ENCODE results near the gene MAPKAPK3. TPM values are rescaled to one million over a fixed set of nuclear protein-coding genes. Genes with fewer than 3 reads are reported as not detected.

MAPKAPK3 gene
- total and polyA plus RNA-seq, 2 of the 8 experiments (the other 6 are each of a cell fraction or from before 2014, with no cell fraction given) = 65.4 to 99.8 TPM

DNA sequence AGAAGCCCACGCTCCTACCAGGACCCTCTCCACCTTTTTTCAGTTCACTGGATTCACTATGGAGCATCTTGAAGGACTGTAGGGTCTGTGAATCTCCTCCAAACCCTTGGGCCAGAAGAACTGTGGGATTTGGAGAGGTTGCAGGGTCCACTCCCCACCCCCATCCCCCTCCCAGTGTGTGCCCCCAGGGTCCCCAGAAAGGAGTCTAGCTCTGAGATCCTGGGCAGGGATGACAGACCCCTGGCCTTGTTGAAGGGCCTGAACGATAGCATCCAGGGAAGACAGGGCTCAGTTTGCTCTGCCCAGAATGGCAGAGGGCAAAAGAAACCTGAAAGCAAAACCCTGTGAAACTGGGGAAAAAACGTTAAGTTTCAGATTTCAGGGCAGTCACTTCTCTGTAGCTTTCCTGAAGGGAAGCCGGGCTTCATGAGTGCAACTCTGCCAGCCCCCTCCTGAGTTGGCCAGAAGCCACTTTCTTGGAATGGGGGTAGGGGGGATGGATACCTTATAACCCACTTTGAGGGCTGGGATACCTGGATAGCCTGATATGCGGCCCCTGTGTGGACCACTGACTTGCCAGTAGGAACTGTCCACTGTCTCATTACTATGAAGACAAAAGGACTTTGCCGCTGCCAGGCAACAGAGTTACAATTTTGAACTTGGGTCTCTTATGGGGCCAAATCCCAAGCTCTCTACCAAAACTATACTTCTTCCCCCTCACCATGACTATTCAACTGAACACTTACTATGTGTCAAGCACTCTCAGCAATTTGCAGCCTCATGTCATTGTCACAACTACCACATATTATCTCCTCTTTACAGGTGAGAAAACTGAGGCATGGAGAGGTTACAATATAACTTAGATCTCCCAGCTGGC lies 3.7 kb upstream of the MAPKAPK3 start:
- H3K14ac ChIP-seq (ENCODE audit: insufficient read length) = no peak overlapping the region
- no peak overlapping the region for H3K27ac ChIP-seq (ENCODE audit: low read depth, low read length)
- H3K23ac ChIP-seq (ENCODE audit: insufficient read length) = no peak overlapping the region
- TF ChIP-seq KDM5A (IDR thresholded peaks at IDR 0.05; ENCODE audit: low read length) (no peak), SP4 (IDR thresholded peaks at IDR 0.05; ENCODE audit: low read length) (no peak), SP2 (IDR thresholded peaks at IDR 0.05; ENCODE audit: low read length) (no peak), POLR2A (IDR thresholded peaks at IDR 0.05; ENCODE audit: control extremely low read depth in 1 of 2, low read depth in 2 of 2, low read length in 2 of 2) (no peak)
- no peaks in the 10 kb centered on the region for H3K9me3 ChIP-seq (ENCODE audit: insufficient read depth in 2 of 2, low read depth in 1 of 2, low read length in 1 of 2)
- peaks cover 0 to 21% (median 11%) of the 10 kb centered on the region in 4 experiments; a peak in 6 of 7 replicates for H3K4me1 ChIP-seq (replicated peaks in 1 of 4; ENCODE audit: control insufficient read depth in 3 of 4, insufficient read depth in 4 of 4, low read length in 3 of 4)
- H2BK15ac ChIP-seq (ENCODE audit: low read length) = no peak overlapping the region
- H2BK120ac ChIP-seq (replicated peaks; ENCODE audit: low read depth, low read length) = no peak overlapping the region
- no peak overlapping the region for H4K5ac ChIP-seq (ENCODE audit: insufficient read length, low read depth, low read length)
- H3K79me2 ChIP-seq (ENCODE audit: control insufficient read depth in 1 of 2, insufficient read depth in 2 of 2, low read length in 2 of 2) = peaks cover 0 to 7% of the 10 kb centered on the region in 2 experiments; a peak in 1 of 4 replicates
- peaks cover 12 to 39% (median 32%) of the 10 kb centered on the region in 4 experiments; a peak in 6 of 7 replicates for H3K27me3 ChIP-seq (replicated peaks in 1 of 4; ENCODE audit: control insufficient read depth in 3 of 4, extremely low read depth in 1 of 4, insufficient read depth in 3 of 4, low read length in 3 of 4)
- H2BK12ac ChIP-seq (ENCODE audit: low read depth, low read length) = no peak overlapping the region
- H2BK5ac ChIP-seq (ENCODE audit: low read depth, low read length) = no peak overlapping the region
- H4K20me1 ChIP-seq (replicated peaks in 1 of 2; ENCODE audit: control insufficient read depth in 1 of 2, insufficient read depth in 2 of 2, low read length in 2 of 2) = peaks cover 0 to 13% of the 10 kb centered on the region in 2 experiments
- H3K18ac ChIP-seq (ENCODE audit: extremely low read depth, low read length) = no peak overlapping the region
- WGBS, 2 experiments (ENCODE audit: extremely low coverage in 1 of 2, insufficient coverage in 1 of 2, insufficient read length in 1 of 2, insufficient replicate concordance in 2 of 2, low coverage in 1 of 2, low lambda C conversion rate in 2 of 2, missing lambda C conversion rate in 1 of 2) = 67% methylated on average over 6 of the region's 6 CpGs; no CpG with 5 or more reads in 1 of the 2 experiments
- no peaks in the 10 kb centered on the region for H3K36me3 ChIP-seq (ENCODE audit: control insufficient read depth in 2 of 4, insufficient read depth in 4 of 4, low read length in 3 of 4)
- ChIA-PET CTCF (ENCODE audit: partially characterized antibody) (interaction anchor here (0.6 to 50.4 kb wide), 19 partner anchors 10 to 775 kb away, joined by 3 to 1262 read pairs (median 4); partner anchors contain the start of genes C3orf18, CYB561D2, DOCK3 and HEMK1), POLR2A (ENCODE audit: partially characterized antibody) (no interaction called here)
- H3K23me2 ChIP-seq (ENCODE audit: low read depth, low read length) = peaks cover 15% of the 10 kb centered on the region
- H3K56ac ChIP-seq (replicated peaks; ENCODE audit: insufficient read length, low read depth, low read length) = no peak overlapping the region
- no peak overlapping the region for H2AK5ac ChIP-seq (ENCODE audit: low read depth, low read length)
- H3K4me2 ChIP-seq (ENCODE audit: insufficient read depth in 1 of 2, low read depth in 2 of 2, low read length in 2 of 2) = no peak overlapping the region; a peak in 1 of 4 replicates
- H2AFZ ChIP-seq (ENCODE audit: low read length) = no peak overlapping the region
- no peak for DNase-seq (ENCODE audit: low read depth in 1 of 2, low spot score in 2 of 2)
- no peak overlapping the region for H3K4me3 ChIP-seq (ENCODE audit: extremely low read depth in 1 of 4, insufficient read depth in 2 of 4, low read depth in 3 of 4, low read length in 4 of 4)
- no peak for FAIRE-seq
- H4K8ac ChIP-seq (ENCODE audit: extremely low read depth, insufficient read depth, low read length) = no peak overlapping the region
- H2BK20ac ChIP-seq (ENCODE audit: low read length) = no peak overlapping the region
- no peaks in the 10 kb centered on the region for H3K79me1 ChIP-seq (ENCODE audit: low read depth, low read length)
- H3K9ac ChIP-seq (replicated peaks in 1 of 4; ENCODE audit: extremely low read depth in 1 of 4, low read depth in 3 of 4, low read length in 3 of 4) = no peak overlapping the region
- H3K4ac ChIP-seq (replicated peaks; ENCODE audit: insufficient read length, low read depth, low read length) = no peak overlapping the region
- no peak overlapping the region for H4K91ac ChIP-seq (replicated peaks; ENCODE audit: insufficient read length, low read length)
